ENCODE data around the gene VAPB. TPM values are rescaled to one million over a fixed set of nuclear protein-coding genes. Genes with fewer than 3 reads are reported as not detected.

Gene VAPB
- total RNA-seq, 1 experiment from 2014 or later: 51.1 TPM

DNA sequence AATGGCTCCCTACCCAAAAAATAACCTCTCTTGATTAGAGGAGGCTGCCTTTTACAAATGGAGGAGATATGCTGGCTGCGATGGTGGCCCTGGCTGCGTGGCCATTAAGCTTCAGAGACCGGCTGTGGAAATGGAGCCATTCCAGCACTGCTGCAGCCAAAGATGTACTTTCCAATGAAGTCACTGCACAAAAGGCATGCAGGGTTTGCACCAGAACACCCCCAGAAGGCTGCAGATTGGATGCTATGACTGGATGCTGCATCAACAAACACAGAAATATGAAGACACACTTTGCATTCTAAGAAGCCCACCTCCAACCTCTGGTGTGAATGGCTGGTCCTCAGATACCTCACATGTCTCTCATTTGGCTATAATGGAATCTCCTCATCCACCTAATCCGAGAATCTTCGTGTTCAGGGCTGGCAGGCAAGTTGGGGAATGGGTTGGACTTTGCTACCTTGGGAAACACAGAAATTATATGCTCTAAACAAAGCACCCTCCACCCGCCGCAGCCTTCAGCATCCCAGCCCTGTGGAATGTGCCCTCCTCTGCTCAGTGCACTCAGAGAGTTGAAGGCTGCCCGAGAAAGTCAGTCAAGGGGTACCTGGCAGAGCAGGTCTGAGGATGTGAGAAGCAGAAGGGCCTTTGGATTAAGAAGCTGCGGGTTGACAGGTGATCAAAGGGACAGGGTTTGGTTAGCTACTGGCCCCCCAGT, 90.9 kb downstream of the VAPB start:
- CTCF ChIA-PET: interaction anchor here (1.1 to 2.4 kb wide), 5 partner anchors 225 to 976 kb away, joined by 3 to 33 read pairs (median 12); no protein-coding TSS in a partner anchor
- POLR2A ChIA-PET: no interaction called here

DNA sequence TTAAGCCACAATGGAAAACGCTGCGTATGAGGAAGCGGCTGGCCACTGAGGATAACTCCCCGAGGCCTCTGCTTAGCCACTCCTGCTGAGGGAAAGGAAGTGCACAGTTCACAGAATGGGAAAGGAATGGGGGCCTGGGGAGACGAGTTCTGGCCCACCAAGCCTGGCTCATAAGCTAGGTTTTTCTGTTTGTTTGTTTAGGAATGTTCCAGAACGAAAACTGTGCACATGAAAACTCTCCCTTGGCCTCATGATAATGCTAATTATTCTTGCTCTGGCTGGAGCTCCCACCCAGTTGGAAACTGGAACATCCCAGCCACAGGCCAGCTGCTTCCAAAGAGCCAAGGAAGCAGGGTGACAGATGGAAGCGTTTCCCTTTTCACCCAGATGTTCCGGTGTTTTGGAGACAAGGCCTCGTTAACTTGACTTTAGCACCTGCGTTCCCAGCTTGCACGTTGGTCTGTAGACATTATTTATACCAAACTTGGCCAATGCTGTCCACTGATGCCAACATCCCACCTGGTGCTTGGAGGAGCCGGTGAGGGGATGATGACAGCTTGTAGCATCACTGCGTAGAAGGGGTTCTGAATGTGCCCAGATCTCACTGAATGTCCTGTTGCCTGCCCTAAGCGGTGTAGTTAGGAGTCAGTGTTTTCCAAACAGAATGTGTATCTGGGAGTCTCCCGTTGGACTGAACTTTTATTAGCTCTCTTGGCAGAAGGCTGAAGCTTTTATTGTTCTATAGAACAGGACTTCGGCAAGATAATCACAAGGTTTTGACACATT, 91.7 kb downstream of the VAPB start:
- POLR2A ChIA-PET: no interaction called here
- Histone ChIP-seq H3K27me3 (ENCODE audit: insufficient read depth, low read length) (no peaks in the 10 kb centered on the region), H3K9ac (ENCODE audit: low read length) (no peak overlapping the region), H3K36me3 (ENCODE audit: control insufficient read depth in 1 of 2, insufficient read depth in 2 of 2, low read length in 2 of 2) (no peaks in the 10 kb centered on the region), H2AFZ (ENCODE audit: low read depth, low read length, poor library complexity, severe bottlenecking) (no peak overlapping the region), H3K27ac (ENCODE audit: low read depth, low read length) (no peak overlapping the region), H3K9me3 (ENCODE audit: control insufficient read depth in 1 of 2, insufficient read depth in 1 of 2, low read depth in 1 of 2, low read length in 2 of 2) (peaks cover 0 to 7% of the 10 kb centered on the region in 2 experiments; a peak in 2 of 4 replicates), H3K79me2 (ENCODE audit: insufficient read depth, low read length) (no peaks in the 10 kb centered on the region), H3K4me2 (ENCODE audit: low read length) (no peak overlapping the region), H3K4me1 (ENCODE audit: control insufficient read depth in 1 of 2, insufficient read depth in 2 of 2, low read length in 2 of 2) (peaks cover 6 to 12% of the 10 kb centered on the region in 2 experiments), H3K4me3 (replicated peaks in 1 of 2; ENCODE audit: low read depth in 1 of 2, low read length in 2 of 2) (no peak overlapping the region), H3K9me2 (ENCODE audit: insufficient read depth) (no peaks in the 10 kb centered on the region), H4K20me1 (ENCODE audit: insufficient read depth) (no peaks in the 10 kb centered on the region)
- no peak for ATAC-seq
- no peak for TF ChIP-seq POLR2A (IDR thresholded peaks at IDR 0.05; ENCODE audit: borderline replicate concordance, extremely low read depth, insufficient read depth, insufficient read length)
- no peak for TF ChIP-seq YY1 (IDR thresholded peaks at IDR 0.05; ENCODE audit: extremely low read depth, insufficient replicate concordance, low read depth, low read length)
- no peak for TF ChIP-seq CEBPB (IDR thresholded peaks at IDR 0.05; ENCODE audit: low read depth)
- TF ChIP-seq ZNF274 (IDR thresholded peaks at IDR 0.05; ENCODE audit: low read depth, low read length): no peak
- DNase-seq (ENCODE audit: low read depth, low spot score): no peak
- intact Hi-C loops (cut with micrococcal nuclease): loop anchor here (1.0 to 10.0 kb wide), 5 partner anchors 172 to 922 kb away; partner anchors contain the start of genes NPEPL1 and STX16
- no TSS peak for BruUV-seq (replicated peaks)
- CTCF ChIA-PET: interaction anchor here (0.9 to 2.4 kb wide), 22 partner anchors 11 to 975 kb away, joined by 3 to 33 read pairs (median 4); partner anchors contain the start of genes GNAS, NPEPL1 and STX16
- RAD21 ChIA-PET (ENCODE audit: low non-redundant PET in 1 of 2, low total read pairs in 2 of 2, uncharacterized antibody in 2 of 2, unreplicated experiment in 2 of 2): interaction anchor here (0.5 to 1.7 kb wide), 8 partner anchors 170 to 975 kb away, joined by 3 to 11 read pairs (median 3); partner anchors contain the start of gene STX16 (in 1 of the 2)

More for the DNA sequence above, 90.9 kb downstream of the VAPB start:
- BruUV-seq (replicated peaks): no TSS peak
- DNase-seq (ENCODE audit: low read depth, low spot score) (no peak), ATAC-seq (no peak)
- Histone ChIP-seq H3K9me2 (ENCODE audit: insufficient read depth) (no peaks in the 10 kb centered on the region), H3K4me1 (ENCODE audit: control insufficient read depth in 1 of 2, insufficient read depth in 2 of 2, low read length in 2 of 2) (peaks cover 6 to 12% of the 10 kb centered on the region in 2 experiments), H3K4me3 (replicated peaks in 1 of 2; ENCODE audit: low read depth in 1 of 2, low read length in 2 of 2) (no peak overlapping the region), H3K36me3 (ENCODE audit: control insufficient read depth in 1 of 2, insufficient read depth in 2 of 2, low read length in 2 of 2) (no peaks in the 10 kb centered on the region), H3K27me3 (ENCODE audit: insufficient read depth, low read length) (no peaks in the 10 kb centered on the region), H3K4me2 (ENCODE audit: low read length) (no peak overlapping the region), H3K9me3 (ENCODE audit: control insufficient read depth in 1 of 2, insufficient read depth in 1 of 2, low read depth in 1 of 2, low read length in 2 of 2) (no peaks in the 10 kb centered on the region; a peak in 1 of 4 replicates), H4K20me1 (ENCODE audit: insufficient read depth) (no peaks in the 10 kb centered on the region), H3K27ac (ENCODE audit: low read depth, low read length) (no peak overlapping the region), H3K9ac (ENCODE audit: low read length) (no peak overlapping the region), H2AFZ (ENCODE audit: low read depth, low read length, poor library complexity, severe bottlenecking) (no peak overlapping the region), H3K79me2 (ENCODE audit: insufficient read depth, low read length) (no peaks in the 10 kb centered on the region)
- RAD21 ChIA-PET (ENCODE audit: low non-redundant PET in 1 of 2, low total read pairs in 2 of 2, uncharacterized antibody in 2 of 2, unreplicated experiment in 2 of 2): no interaction called here
- intact Hi-C loops (cut with micrococcal nuclease): loop anchor here (5.0 to 10.0 kb wide), 4 partner anchors 172 to 922 kb away; partner anchors contain the start of genes NPEPL1 and STX16
- TF ChIP-seq RAD21 (IDR thresholded peaks at IDR 0.05; ENCODE audit: low read depth) (no peak), SIN3A (IDR thresholded peaks at IDR 0.05; ENCODE audit: low read depth) (no peak), EZH2phosphoT487 (IDR thresholded peaks at IDR 0.05; ENCODE audit: borderline replicate concordance) (no peak), POLR2A (IDR thresholded peaks at IDR 0.05; ENCODE audit: borderline replicate concordance, extremely low read depth, insufficient read depth, insufficient read length) (no peak), CBX3 (IDR thresholded peaks at IDR 0.05; ENCODE audit: low read depth) (no peak), CEBPB (IDR thresholded peaks at IDR 0.05; ENCODE audit: low read depth) (no peak), ZFX (IDR thresholded peaks at IDR 0.05) (no peak), EZH2 (IDR thresholded peaks at IDR 0.05) (no peak), ZNF274 (IDR thresholded peaks at IDR 0.05; ENCODE audit: low read depth, low read length) (no peak)
- TF ChIP-seq, protein P1, sequence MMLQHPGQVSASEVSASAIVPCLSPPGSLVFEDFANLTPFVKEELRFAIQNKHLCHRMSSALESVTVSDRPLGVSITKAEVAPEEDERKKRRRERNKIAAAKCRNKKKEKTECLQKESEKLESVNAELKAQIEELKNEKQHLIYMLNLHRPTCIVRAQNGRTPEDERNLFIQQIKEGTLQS (IDR thresholded peaks at IDR 0.05): no peak
